Measurements from ENCODE around the gene ARMS2. TPM values are rescaled to one million over a fixed set of nuclear protein-coding genes. Genes with fewer than 3 reads are reported as not detected.

The ARMS2 gene
- total and polyA plus RNA-seq, 2 of the 13 experiments (the other 11 are each of a cell fraction or from before 2014, with no cell fraction given) = not detected

GRCh38 chr10:122494173-122494820 is 39.8 kb downstream of the ARMS2 start:
- H3K4me3 ChIP-seq (replicated peaks in 1 of 3; ENCODE audit: insufficient read depth in 1 of 3, low read depth in 2 of 3, low read length in 3 of 3) = no peak overlapping the region
- H3K9me3 ChIP-seq (ENCODE audit: low read length) = no peaks in the 10 kb centered on the region
- H3K36me3 ChIP-seq (replicated peaks in 1 of 2; ENCODE audit: control insufficient read depth in 1 of 2, insufficient read depth in 2 of 2, low read length in 2 of 2) = no peaks in the 10 kb centered on the region
- H3K4me1 ChIP-seq (ENCODE audit: insufficient read depth, low read length) = no peaks in the 10 kb centered on the region
- ATAC-seq (no peak), FAIRE-seq (no peak), DNase-seq (ENCODE audit: low spot score) (no peak)
- in situ Hi-C loops (cut with HindIII; ENCODE audit: extremely low pct_ligation_motif_present, low pct_unique_long_range_greater_than_20kb) = no loop called here
- TF ChIP-seq ZSCAN20 (CRISPR knock-in tag; IDR thresholded peaks at IDR 0.05; ENCODE audit: borderline replicate concordance) (no peak), ZKSCAN1 (IDR thresholded peaks at IDR 0.05; ENCODE audit: low read length) (no peak), ZNF446 (CRISPR knock-in tag; IDR thresholded peaks at IDR 0.05) (no peak), BCLAF1 (IDR thresholded peaks at IDR 0.05) (no peak), ZNF670 (CRISPR knock-in tag; IDR thresholded peaks at IDR 0.05; ENCODE audit: borderline replicate concordance) (no peak), FOXA3 (CRISPR knock-in tag; IDR thresholded peaks at IDR 0.05) (no peak), JUN (CRISPR knock-in tag; IDR thresholded peaks at IDR 0.05) (no peak), HMGXB4 (CRISPR knock-in tag; IDR thresholded peaks at IDR 0.05; ENCODE audit: borderline replicate concordance in 1 of 2, low read depth in 1 of 2) (no peak), SMYD3 (CRISPR knock-in tag; IDR thresholded peaks at IDR 0.05) (no peak), ZNF264 (CRISPR knock-in tag; IDR thresholded peaks at IDR 0.05) (no peak), ZNF597 (CRISPR knock-in tag; IDR thresholded peaks at IDR 0.05) (no peak), CC2D1A (CRISPR knock-in tag; IDR thresholded peaks at IDR 0.05) (no peak), ARHGAP35 (CRISPR knock-in tag; IDR thresholded peaks at IDR 0.05; ENCODE audit: borderline replicate concordance) (no peak)
- intact Hi-C loops (cut with micrococcal nuclease; ENCODE audit: unreplicated experiment) = no loop called here
- H2AFZ ChIP-seq (ENCODE audit: low read length) = no peak overlapping the region
- no peak overlapping the region for H3K27ac ChIP-seq (ENCODE audit: extremely low read length, insufficient read depth, low read length)
- CTCF ChIA-PET (ENCODE audit: low intra/inter-chr PET ratio, low total read pairs) = no interaction called here
- H3K4me2 ChIP-seq (ENCODE audit: low read depth, low read length) = no peak overlapping the region
- no peaks in the 10 kb centered on the region for H4K20me1 ChIP-seq (ENCODE audit: insufficient read depth, low read length)
- no TSS peak for BruUV-seq (replicated peaks)
- no peaks in the 10 kb centered on the region for H3K79me2 ChIP-seq (ENCODE audit: insufficient read depth, low read length)
- POLR2A ChIA-PET = no interaction called here
- no peak overlapping the region for H3K9ac ChIP-seq (ENCODE audit: insufficient read depth, low read depth, low read length)
- H3K27me3 ChIP-seq (ENCODE audit: control insufficient read depth in 1 of 2, insufficient read depth in 2 of 2, low read length in 2 of 2) = peaks cover 5 to 72% of the 10 kb centered on the region in 2 experiments; a peak in 4 of 5 replicates
- 36% methylated on average over 13 of the region's 20 CpGs for WGBS (ENCODE audit: low lambda C conversion rate)

All from HepG2 (cell line).